Smooth muscle cell (in vitro differentiated cells): Measurements from ENCODE around the gene SLC25A34. TPM values are rescaled to one million over a fixed set of nuclear protein-coding genes. Genes with fewer than 3 reads are reported as not detected.
"Not testable (repeated sequence)": the region's sequence is repeated elsewhere in the genome, so short reads cannot be mapped to it uniquely, and the experiment has no call there.

Experiments used
- DNase-seq: peaks from one replicate; lab custom pipeline; 2025; ENCODE audit not compliant: unreplicated experiment; lab: John Stamatoyannopoulos, UW
- H2AFZ ChIP-seq: fragments of 200-600 bp; sonication (generic); 2 replicates; pipeline ENCODE4 v1.6.0; 2016; ENCODE audit warnings: antibody characterized with exemption, low read depth, mild to moderate bottlenecking
- H3F3A ChIP-seq: fragments of 200-600 bp; sonication (generic); 2 replicates; pipeline ENCODE4 v1.6.0; 2017; ENCODE audit warnings: antibody characterized with exemption, low read depth
- H3K27ac ChIP-seq: fragments of 200-600 bp; sonication (generic); 2 replicates; pipeline ENCODE4 v1.5.1; 2016; ENCODE audit warnings: low read depth, mild to moderate bottlenecking
- H3K27me3 ChIP-seq: fragments of 200-600 bp; sonication (generic); 2 replicates; pipeline ENCODE4 v1.6.1; 2016; ENCODE audit warnings: low read depth, mild to moderate bottlenecking
- H3K36me3 ChIP-seq: fragments of 200-600 bp; sonication (generic); 2 replicates; pipeline ENCODE4 v1.5.1; 2016; ENCODE audit warnings: low read depth
- H3K4me1 ChIP-seq: fragments of 200-600 bp; sonication (generic); 2 replicates; pipeline ENCODE4 v1.5.1; 2016; ENCODE audit warnings: low read depth
- H3K4me2 ChIP-seq: fragments of 200-600 bp; sonication (generic); 2 replicates; pipeline ENCODE4 v1.6.0; 2016; ENCODE audit warnings: mild to moderate bottlenecking
- H3K4me3 ChIP-seq: fragments of 200-600 bp; sonication (generic); 2 replicates; pipeline ENCODE4 v1.5.1; 2016; ENCODE audit warnings: mild to moderate bottlenecking
- H3K79me2 ChIP-seq: fragments of 200-600 bp; sonication (generic); 2 replicates; pipeline ENCODE4 v1.6.0; 2016; ENCODE audit warnings: low read depth, mild to moderate bottlenecking
- H3K9ac ChIP-seq: fragments of 200-600 bp; sonication (generic); 2 replicates; pipeline ENCODE4 v1.6.0; 2016; ENCODE audit warnings: low read depth
- H3K9me3 ChIP-seq: fragments of 200-600 bp; sonication (generic); replicated peaks from 2 replicates; pipeline ENCODE4 v1.5.1; 2016; ENCODE audit warnings: low read depth
- H4K20me1 ChIP-seq: fragments of 200-600 bp; sonication (generic); 2 replicates; pipeline ENCODE4 v1.6.0; 2016; ENCODE audit warnings: low read depth
- CTCF ChIP-seq: fragments of 200-600 bp; sonication (generic); IDR thresholded peaks from 2 replicates; pipeline ENCODE4 v1.5.1; 2017; ENCODE audit warnings: borderline replicate concordance, mild to moderate bottlenecking, antibody characterized with exemption; ENCODE audit not compliant: insufficient read depth, poor library complexity, severe bottlenecking
- WGBS: methylation state at CpG from one replicate; pipeline ENCODE4 v1.1.7; 2016; ENCODE audit warnings: low lambda C conversion rate; 5-methylcytosine and 5-hydroxymethylcytosine counted together
- polyA plus RNA-seq: library from polyadenylated mRNA; unstranded; fragments of >200 nt; fragmentation: Nextera tagmentation; extraction: Ambion mirVana; gene quantifications from 2 replicates; pipeline ENCODE4 v1.2.1, GENCODE V29; 2016
- total RNA-seq: library from RNA; depleted of rRNA; stranded (reverse); fragments of >200 nt; gene quantifications from 2 replicates; pipeline ENCODE4 v1.2.3, GENCODE V29; 2014

Gene SLC25A34
- total and polyA plus RNA-seq, 2 experiments from 2014 or later: 0.76 to 1.6 TPM

DNA sequence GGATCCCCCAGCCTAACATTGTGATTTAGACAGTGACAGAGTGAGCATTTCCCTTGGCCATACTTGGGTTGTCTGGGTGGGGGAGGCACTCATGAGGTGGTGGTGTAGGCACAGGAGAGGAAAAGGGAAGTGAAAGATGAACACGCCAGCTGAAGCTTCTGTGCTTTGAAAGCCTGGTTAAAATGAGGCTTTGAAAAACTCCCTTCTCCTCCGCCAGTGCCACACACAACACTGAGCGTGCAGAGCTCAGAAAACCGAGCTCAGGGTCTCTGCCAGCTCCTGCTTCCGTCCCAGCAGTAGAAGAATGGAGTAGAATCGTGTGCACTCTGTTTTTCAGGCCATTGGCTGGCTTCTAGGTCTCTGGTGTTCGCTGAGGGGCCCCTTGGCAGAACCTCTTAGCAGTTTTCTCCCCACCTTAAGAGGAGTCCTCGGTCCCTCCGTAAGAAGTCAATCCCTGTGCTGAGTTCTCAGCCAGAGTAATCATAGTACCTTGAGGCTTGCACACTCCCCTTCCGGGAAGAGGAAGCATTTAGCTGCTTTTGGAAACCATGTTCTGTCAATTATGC lies 39.0 kb upstream of the SLC25A34 start:
- Histone ChIP-seq H4K20me1 (peaks cover 98% of the 10 kb centered on the region), H2AFZ (no peak overlapping the region), H3K36me3 (no peaks in the 10 kb centered on the region), H3K27ac (no peak overlapping the region), H3K79me2 (peaks cover 100% of the 10 kb centered on the region), H3K9me3 (no peaks in the 10 kb centered on the region), H3F3A (peaks cover 4% of the 10 kb centered on the region), H3K9ac (no peak overlapping the region), H3K4me3 (no peak overlapping the region), H3K4me2 (no peak overlapping the region), H3K27me3 (no peaks in the 10 kb centered on the region), H3K4me1 (no peaks in the 10 kb centered on the region)
- DNase-seq: no peak
- TF ChIP-seq CTCF: no peak
- 94% methylated on average over 10 of the region's 10 CpGs for WGBS

GRCh38 chr1:15698201-15698600 lies 37.9 kb upstream of the SLC25A34 start:
- H3K9me3 ChIP-seq: no peaks in the 10 kb centered on the region
- WGBS: 99% methylated on average over 2 of the region's 2 CpGs
- H3K36me3 ChIP-seq: no peaks in the 10 kb centered on the region
- no peak overlapping the region for H3K9ac ChIP-seq
- peaks cover 16% of the 10 kb centered on the region for H3F3A ChIP-seq
- H3K4me3 ChIP-seq: no peak overlapping the region
- TF ChIP-seq CTCF: no peak
- H3K27me3 ChIP-seq: no peaks in the 10 kb centered on the region
- H3K27ac ChIP-seq: no peak overlapping the region
- no peak for DNase-seq
- no peak overlapping the region for H2AFZ ChIP-seq
- H3K4me1 ChIP-seq: no peaks in the 10 kb centered on the region
- peaks cover 92% of the 10 kb centered on the region for H3K79me2 ChIP-seq
- peaks cover 98% of the 10 kb centered on the region for H4K20me1 ChIP-seq
- H3K4me2 ChIP-seq: no peak overlapping the region

- H3K4me3 ChIP-seq, DNase-seq, H3K4me2 ChIP-seq, H2AFZ ChIP-seq, H3K9me3 ChIP-seq, H3K4me1 ChIP-seq, H3K9ac ChIP-seq, H3K27ac ChIP-seq, H3K27me3 ChIP-seq, H3K36me3 ChIP-seq: not testable (repeated sequence)
- H4K20me1 ChIP-seq: peaks cover 89% of the 10 kb centered on the region
- H3F3A ChIP-seq: peaks cover 24% of the 10 kb centered on the region
- peaks cover 82% of the 10 kb centered on the region for H3K79me2 ChIP-seq
- 98% methylated on average over 4 of the region's 4 CpGs for WGBS
Observed at GRCh38 chr1:15699321-15699720, 36.7 kb upstream of the SLC25A34 start.

DNA sequence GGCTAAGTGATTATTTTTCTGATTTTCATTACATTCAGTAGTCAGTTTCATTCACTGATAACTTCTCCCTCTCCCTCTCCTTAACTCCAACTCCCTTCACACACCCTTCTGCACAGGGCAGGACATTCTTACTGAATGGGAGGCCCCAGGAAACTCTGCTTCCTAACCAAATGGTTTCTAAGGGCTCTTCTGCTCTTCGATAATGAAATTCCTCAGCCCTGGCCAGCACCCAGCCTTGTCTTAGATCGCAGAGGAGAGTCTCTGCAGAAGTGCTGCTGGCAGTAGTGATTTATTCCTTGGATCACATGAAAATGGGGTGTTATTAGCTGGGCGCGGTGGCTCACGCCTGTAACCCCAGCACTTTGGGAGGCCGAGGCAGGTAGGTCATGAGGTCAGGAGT lies 35.5 kb upstream of the SLC25A34 start:
- Histone ChIP-seq H3K4me3 (no peak overlapping the region), H3K4me2 (no peak overlapping the region), H3K79me2 (peaks cover 81% of the 10 kb centered on the region), H2AFZ (no peak overlapping the region), H3K36me3 (no peaks in the 10 kb centered on the region), H3F3A (peaks cover 27% of the 10 kb centered on the region), H3K27ac (no peak overlapping the region), H3K9ac (no peak overlapping the region), H3K27me3 (no peaks in the 10 kb centered on the region), H4K20me1 (peaks cover 82% of the 10 kb centered on the region), H3K4me1 (peaks cover 5% of the 10 kb centered on the region), H3K9me3 (no peaks in the 10 kb centered on the region)
- no peak for TF ChIP-seq CTCF
- no peak for DNase-seq
- 90% methylated on average over 6 of the region's 6 CpGs for WGBS
